ENCODE measurements around the gene ZNHIT3. TPM values are rescaled to one million over a fixed set of nuclear protein-coding genes. Genes with fewer than 3 reads are reported as not detected.

Gene ZNHIT3
- total RNA-seq, 1 donor from 2014 or later: 57.0 TPM

- no peak overlapping the region for H3K27ac Mint-ChIP-seq (ENCODE audit: unreplicated experiment)
- no peaks in the 10 kb centered on the region for H3K27me3 Mint-ChIP-seq (ENCODE audit: low read depth)
- peaks cover 13% of the 10 kb centered on the region for H3K36me3 Mint-ChIP-seq (ENCODE audit: low read depth)
- H3K9me3 Mint-ChIP-seq: no peaks in the 10 kb centered on the region
- no peak overlapping the region for H3K4me3 Mint-ChIP-seq
- no peak for TF ChIP-seq CTCF (conservative IDR thresholded peaks at IDR 0.05)
- no peak for DNase-seq (ENCODE audit: low read depth, low spot score)
- no peaks in the 10 kb centered on the region for H3K4me1 Mint-ChIP-seq
Observed at GRCh38 chr17:36523113-36523512, 36.6 kb downstream of the ZNHIT3 start.

GRCh38 chr17:36524428-36524876, 38.0 kb downstream of the ZNHIT3 start:
- H3K36me3 Mint-ChIP-seq (ENCODE audit: low read depth): peaks cover 13% of the 10 kb centered on the region
- TF ChIP-seq CTCF (conservative IDR thresholded peaks at IDR 0.05): no peak
- DNase-seq (ENCODE audit: low read depth, low spot score): no peak
- no peaks in the 10 kb centered on the region for H3K9me3 Mint-ChIP-seq
- H3K4me3 Mint-ChIP-seq: no peak overlapping the region
- H3K4me1 Mint-ChIP-seq: no peaks in the 10 kb centered on the region
- no peaks in the 10 kb centered on the region for H3K27me3 Mint-ChIP-seq (ENCODE audit: low read depth)
- no peak overlapping the region for H3K27ac Mint-ChIP-seq (ENCODE audit: unreplicated experiment)

GRCh38 chr17:36525113-36525512, 38.6 kb downstream of the ZNHIT3 start:
- no peak overlapping the region for H3K27ac Mint-ChIP-seq (ENCODE audit: unreplicated experiment)
- no peak for DNase-seq (ENCODE audit: low read depth, low spot score)
- H3K4me1 Mint-ChIP-seq: no peaks in the 10 kb centered on the region
- H3K27me3 Mint-ChIP-seq (ENCODE audit: low read depth): no peaks in the 10 kb centered on the region
- TF ChIP-seq CTCF (conservative IDR thresholded peaks at IDR 0.05): no peak
- H3K4me3 Mint-ChIP-seq: no peak overlapping the region
- peaks cover 13% of the 10 kb centered on the region for H3K36me3 Mint-ChIP-seq (ENCODE audit: low read depth)
- H3K9me3 Mint-ChIP-seq: no peaks in the 10 kb centered on the region

- H3K4me1 Mint-ChIP-seq: no peaks in the 10 kb centered on the region
- DNase-seq (ENCODE audit: low read depth, low spot score): no peak
- TF ChIP-seq CTCF (conservative IDR thresholded peaks at IDR 0.05): no peak
- peaks cover 13% of the 10 kb centered on the region for H3K36me3 Mint-ChIP-seq (ENCODE audit: low read depth)
- no peak overlapping the region for H3K27ac Mint-ChIP-seq (ENCODE audit: unreplicated experiment)
- H3K27me3 Mint-ChIP-seq (ENCODE audit: low read depth): no peaks in the 10 kb centered on the region
- no peaks in the 10 kb centered on the region for H3K9me3 Mint-ChIP-seq
- H3K4me3 Mint-ChIP-seq: no peak overlapping the region
Observed at GRCh38 chr17:36525888-36526287, 39.4 kb downstream of the ZNHIT3 start.

- Mint-ChIP-seq H3K27ac (ENCODE audit: unreplicated experiment) (no peak overlapping the region), H3K27me3 (ENCODE audit: low read depth) (no peaks in the 10 kb centered on the region), H3K4me3 (no peak overlapping the region), H3K36me3 (ENCODE audit: low read depth) (peaks cover 16% of the 10 kb centered on the region), H3K4me1 (peaks cover 8% of the 10 kb centered on the region), H3K9me3 (no peaks in the 10 kb centered on the region)
- DNase-seq (ENCODE audit: low read depth, low spot score): no peak
- TF ChIP-seq CTCF (conservative IDR thresholded peaks at IDR 0.05): no peak
Observed at GRCh38 chr17:36527621-36528250, 41.3 kb downstream of the ZNHIT3 start.
